HEK293T (cell line): ENCODE measurements around the gene CEP89.

Experiments used
- BHLHE40 ChIP-seq: fragments of 450-650 bp; IDR thresholded peaks from 2 replicates; pipeline ENCODE4 v1.6.1; 2016; ENCODE audit warnings: mild to moderate bottlenecking, moderate library complexity, borderline replicate concordance
- CTBP1 ChIP-seq: fragments of 450-650 bp; IDR thresholded peaks from 2 replicates; pipeline ENCODE4 v1.6.1; 2016; ENCODE audit warnings: borderline replicate concordance
- PKNOX1 ChIP-seq: fragments of 450-650 bp; IDR thresholded peaks from 2 replicates; pipeline ENCODE4 v1.6.1; 2016
- SP1 ChIP-seq: fragments of 450-650 bp; IDR thresholded peaks from 2 replicates; pipeline ENCODE4 v1.6.1; 2017

- no peak for TF ChIP-seq BHLHE40
- no peak for TF ChIP-seq SP1
- no peak for TF ChIP-seq CTBP1
- TF ChIP-seq PKNOX1: no peak
These were observed 38.2 kb downstream of the CEP89 start for GRCh38 chr19:32933571-32933970.
